ENCODE measurements around the gene KLF17.
"Not testable (repeated sequence)": the region's sequence is repeated elsewhere in the genome, so short reads cannot be mapped to it uniquely, and the experiment has no call there.

KLF17 gene

GRCh38 chr1:44110916-44111315 lies 7.7 kb upstream of the KLF17 start:
- DNase-seq = no peak

DNA sequence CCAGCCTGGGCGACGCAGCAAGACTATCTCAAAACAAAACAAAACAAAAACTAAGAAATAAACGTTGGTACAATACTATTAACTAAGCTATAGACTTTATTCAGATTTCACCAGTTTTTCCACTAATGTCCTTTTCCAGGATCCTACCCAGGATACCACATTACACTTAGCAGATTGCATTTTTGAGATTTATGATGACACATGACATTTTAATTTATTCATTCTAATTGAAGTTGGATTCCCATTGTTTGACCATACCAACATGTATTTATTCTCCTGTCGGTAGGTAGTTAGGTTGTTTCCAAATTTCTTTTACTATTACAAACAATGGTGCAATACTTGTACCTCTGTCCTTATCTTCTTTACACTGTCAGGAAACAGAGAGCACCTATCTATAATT lies 6.8 kb upstream of the KLF17 start:
- no peak for DNase-seq

GRCh38 chr1:44112486-44112885 lies 6.1 kb upstream of the KLF17 start:
- no peak for DNase-seq

DNA sequence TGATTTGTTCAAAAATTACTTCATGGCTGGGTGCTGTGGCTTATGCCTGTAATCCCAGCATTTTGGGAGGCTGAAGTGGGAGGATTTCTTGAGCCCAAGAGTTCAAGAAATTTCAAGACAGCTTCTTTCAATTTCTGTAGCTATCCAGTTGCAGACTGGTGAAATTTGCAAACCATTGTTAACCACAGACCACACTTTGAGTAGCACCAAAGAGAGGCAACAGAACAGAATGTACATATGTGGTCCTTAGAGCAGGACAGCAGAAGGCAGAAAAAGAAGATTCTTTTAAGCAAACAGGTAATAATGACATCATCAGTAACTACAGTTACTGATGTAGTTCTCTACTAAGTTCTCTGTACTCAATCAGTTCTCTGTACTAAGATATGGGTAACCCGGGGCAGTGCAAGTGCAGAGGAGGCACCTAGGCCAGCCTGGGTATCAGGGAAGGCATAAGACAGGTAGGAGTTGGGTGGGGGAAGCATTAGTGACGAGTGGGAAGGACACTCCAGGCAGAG lies 5.5 kb upstream of the KLF17 start:
- no peak for DNase-seq

GRCh38 chr1:44114098-44114497 lies 4.5 kb upstream of the KLF17 start:
- no peak for DNase-seq

GRCh38 chr1:44117272-44117671 lies 1.3 kb upstream of the KLF17 start:
- DNase-seq = not testable (repeated sequence)

DNA sequence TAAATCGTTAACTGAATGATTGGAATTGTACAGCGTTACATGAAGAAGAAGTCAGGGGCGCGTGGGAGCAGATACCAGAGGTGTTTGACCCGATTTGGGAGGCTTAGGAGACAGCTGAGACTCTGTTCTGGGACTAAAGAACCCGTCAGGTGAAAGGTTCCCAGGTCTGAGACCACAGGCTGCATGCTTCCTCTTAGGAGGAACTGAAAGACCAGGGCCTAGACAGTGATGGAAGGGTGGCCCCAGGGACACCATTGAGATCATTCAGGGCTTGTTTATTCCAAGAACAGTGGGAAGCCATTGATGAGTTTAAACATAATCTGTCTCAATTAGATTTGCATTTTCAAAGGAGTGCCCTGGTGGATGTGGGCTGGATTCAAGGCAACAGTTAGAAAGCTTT lies 904 bp downstream of the KLF17 start:
- no peak for DNase-seq

DNA sequence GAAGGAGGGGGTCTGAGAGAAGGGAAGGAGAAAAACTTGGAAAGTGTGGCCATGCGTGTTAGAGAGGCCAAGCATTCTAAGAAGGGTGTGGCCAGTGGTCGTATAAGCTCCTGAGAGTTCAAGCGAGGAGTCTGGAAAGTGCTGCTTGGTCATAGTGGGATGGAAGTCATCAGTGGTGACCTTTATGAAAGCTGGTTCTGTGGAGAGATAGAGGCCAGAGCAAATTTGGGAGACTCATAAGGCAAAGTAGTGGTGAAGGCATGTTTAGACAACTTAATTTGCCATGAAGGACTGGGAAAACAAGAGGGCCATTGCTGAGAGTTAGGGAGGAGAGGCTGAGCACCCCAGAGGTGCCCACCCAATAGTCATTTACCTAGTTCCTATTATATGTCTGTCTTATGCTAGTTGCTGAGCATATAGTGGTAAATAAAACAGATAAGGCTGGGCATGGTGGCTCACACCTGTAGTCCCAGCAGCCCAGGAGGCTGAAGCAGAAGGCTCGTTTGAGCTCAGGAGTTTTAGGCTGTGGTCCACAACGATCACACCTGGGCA lies 1.9 kb downstream of the KLF17 start:
- no peak for DNase-seq

DNA sequence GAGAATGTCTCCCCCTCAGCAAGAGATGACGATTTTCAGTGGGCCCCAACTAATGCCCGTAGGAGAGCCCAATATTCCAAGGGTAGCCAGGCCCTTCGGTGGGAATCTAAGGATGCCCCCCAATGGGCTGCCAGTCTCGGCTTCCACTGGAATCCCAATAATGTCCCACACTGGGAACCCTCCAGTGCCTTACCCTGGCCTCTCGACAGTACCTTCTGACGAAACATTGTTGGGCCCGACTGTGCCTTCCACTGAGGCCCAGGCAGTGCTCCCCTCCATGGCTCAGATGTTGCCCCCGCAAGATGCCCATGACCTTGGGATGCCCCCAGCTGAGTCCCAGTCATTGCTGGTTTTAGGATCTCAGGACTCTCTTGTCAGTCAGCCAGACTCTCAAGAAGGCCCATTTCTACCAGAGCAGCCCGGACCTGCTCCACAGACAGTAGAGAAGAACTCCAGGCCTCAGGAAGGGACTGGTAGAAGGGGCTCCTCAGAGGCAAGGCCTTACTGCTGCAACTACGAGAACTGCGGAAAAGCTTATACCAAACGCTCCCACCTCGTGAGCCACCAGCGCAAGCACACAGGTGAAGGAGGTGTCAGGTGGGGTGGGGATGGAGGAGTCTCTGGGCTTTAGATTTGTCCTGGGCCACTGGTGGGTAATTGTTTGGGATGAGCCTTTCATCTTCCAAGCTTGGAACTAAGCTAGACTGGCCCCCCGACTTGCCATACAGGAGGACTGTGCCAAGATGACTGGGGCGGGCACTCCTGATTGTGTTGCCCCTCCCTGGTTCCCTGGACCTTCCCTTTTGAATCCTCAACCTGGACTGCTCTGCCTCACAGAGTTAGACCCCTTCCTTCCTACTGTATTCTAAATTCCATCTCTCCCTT lies 11.2 kb downstream of the KLF17 start:
- no peak for DNase-seq

DNA sequence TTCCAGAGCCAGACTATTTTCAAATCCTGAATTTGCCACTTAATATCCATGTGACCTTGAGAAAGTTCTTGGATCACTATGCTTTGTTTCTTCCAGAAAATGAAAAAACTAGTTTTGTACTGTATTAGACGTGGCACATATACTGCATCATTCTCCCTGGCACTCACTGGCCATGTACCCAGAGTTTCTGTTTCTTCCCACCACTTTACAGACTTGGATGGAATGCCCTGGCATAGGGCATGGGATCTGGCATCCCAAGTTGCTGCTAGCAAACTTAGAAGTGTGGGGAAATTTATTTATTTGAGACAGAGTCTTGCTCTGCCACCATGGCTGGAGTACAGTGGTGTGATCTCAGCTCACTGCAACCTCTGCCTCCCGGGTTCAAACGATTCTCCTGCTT lies 12.8 kb downstream of the KLF17 start:
- no peak for DNase-seq

GRCh38 chr1:44134071-44134920 lies 15.7 kb downstream of the KLF17 start:
- DNase-seq = no peak

DNA sequence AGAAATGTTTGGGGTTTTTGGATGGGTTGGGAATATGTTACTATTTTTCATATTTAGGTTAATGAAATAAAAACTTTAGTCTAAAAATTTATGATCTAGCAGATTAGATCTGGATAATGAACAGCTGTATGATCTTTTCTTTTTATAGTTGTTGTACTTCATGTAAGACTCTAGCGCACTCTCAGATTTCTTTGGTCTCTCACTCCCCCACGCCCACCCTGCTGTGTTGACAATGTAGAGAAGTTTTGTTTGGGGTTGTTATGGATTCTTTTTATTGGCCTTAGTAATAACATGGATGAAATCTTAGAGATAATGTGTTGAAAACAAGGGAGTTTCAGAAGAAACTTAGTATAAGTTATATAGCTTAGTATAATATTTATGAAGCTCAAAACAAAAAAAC lies 17.3 kb downstream of the KLF17 start:
- DNase-seq = no peak

GRCh38 chr1:44138239-44138638 lies 19.6 kb downstream of the KLF17 start:
- no peak for DNase-seq

- DNase-seq = not testable (repeated sequence)
Measured at GRCh38 chr1:44139565-44139964, 20.9 kb downstream of the KLF17 start.

DNA sequence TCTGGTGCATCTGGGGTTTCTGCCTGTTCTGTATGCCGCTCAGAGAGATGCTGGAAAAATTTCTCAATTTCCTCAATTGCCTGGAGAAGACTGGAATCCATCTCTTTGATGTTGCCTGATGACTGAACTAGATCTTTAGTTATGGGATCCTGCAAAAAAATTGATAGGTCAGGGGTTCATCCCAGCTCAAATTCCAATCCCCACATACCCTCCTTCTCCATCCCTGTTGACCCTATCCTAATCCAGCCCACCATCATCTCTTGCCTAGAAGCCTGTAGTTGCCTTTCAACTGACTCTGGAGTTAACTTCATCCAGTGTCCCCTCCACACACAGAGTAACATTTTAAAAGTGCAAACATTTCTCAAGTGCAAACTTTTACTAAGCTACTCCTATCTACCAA lies 22.9 kb downstream of the KLF17 start, which contains the start of gene KLF18:
Gene KLF18, minus strand, starts transcription at position 101 of the 400 bp plus-strand sequence. Its CDS starts 0 bp downstream, at position 101.
- DNase-seq = no peak

DNA sequence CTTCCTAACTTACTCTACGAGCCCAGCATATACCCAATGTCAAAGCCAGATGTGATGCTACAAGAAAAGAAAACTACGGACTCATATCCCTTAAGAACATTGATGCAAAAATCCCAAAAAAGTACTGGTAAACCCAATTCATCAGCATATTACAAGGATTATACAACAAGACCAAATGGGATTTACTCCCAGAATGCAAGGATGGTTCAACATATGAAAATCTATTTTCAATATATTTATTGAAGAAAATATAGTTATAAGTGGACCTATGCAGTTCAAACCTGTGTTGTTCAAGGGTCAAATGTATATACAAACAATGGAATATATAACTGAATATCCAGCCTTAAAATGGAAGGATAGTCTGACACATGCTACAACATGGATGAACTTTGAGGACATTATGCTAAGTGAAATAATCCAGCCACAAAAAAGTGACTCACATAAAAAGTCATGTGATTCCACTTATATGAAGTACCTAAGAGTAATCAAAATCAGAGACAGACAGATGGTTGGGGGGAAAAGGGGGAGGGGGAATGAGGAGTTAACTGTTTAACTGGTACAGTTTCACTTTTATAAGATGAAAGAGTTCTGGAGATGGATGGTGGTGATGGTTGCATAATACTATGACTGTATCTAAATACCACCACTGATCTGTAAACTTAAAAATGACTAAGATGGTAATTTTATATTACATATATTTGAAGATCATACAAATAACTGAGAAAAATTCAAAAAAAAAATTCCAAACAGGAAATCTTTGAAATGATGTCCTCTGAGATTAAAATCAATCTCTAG lies 26.5 kb downstream of the KLF17 start:
- no peak for DNase-seq

- DNase-seq = no peak
Measured at GRCh38 chr1:44146536-44147361, 28.1 kb downstream of the KLF17 start.

- DNase-seq = no peak
Measured at GRCh38 chr1:44147582-44147981, 29.0 kb downstream of the KLF17 start.

DNA sequence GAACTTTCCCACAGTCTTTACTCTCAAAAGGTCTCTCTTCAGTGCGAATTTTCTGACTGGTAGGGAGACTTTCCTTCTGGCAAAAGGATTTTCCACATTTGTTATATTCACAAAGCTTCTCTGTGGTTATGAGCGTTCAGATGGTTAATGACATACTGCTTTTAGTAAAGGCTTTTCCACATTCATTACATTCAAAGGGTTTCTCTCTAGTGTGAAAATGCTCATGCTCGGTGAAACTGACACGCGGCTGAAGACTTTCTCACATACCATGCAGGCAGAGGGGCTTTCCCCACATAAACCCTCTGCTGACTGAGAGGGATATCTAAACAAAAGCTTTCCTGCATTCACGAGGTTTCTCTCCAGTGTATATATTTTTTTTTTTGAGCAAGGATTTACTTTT lies 32.7 kb downstream of the KLF17 start:
- DNase-seq = no peak

GRCh38 chr1:44151808-44152207 lies 33.2 kb downstream of the KLF17 start:
- DNase-seq = no peak

DNA sequence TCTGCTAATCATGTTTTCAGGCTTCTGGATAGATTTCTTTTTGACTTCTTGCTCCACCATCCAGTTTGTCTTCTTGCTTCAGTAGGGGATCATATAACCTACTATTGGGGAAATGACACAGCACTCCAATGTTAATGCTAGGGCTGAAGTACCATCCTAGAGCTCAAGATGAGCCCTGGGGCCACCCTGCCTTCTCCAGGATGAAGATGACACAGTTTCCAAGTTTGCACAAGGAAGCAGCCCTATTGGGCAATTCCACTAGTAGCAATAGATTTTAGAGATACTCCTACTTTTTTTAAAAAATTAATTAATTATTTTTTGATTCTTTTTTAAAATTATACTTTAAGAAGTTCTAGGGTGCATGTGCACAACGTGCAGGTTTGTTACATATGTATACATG lies 34.1 kb downstream of the KLF17 start:
- DNase-seq = no peak

DNA sequence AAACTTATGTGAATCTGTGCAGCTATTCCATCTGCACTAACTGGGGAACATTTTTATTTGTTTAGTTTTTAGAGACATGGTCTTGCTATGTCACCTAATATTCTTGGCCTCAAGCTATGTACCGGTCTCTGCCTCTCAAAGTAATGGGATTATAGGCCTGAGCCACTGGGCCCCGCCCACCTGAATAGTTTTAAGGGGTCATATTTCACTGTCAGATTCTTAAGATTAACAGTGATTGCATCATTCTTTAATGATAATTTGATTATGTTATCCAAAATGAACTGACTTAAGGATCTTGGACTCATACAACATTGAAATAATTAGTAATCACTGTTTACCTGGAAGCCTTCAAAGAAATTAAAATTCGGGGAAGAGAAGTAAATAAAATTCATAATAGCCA lies 35.4 kb downstream of the KLF17 start:
- DNase-seq = no peak
